Upper lobe of left lung (tissue), 6 donors: ENCODE data around the gene CDH18. TPM values are rescaled to one million over a fixed set of nuclear protein-coding genes. Genes with fewer than 3 reads are reported as not detected.

ENCODE experiments used
- ATAC-seq, 2 donors: fragments of 200-7000 bp; cut with Tn5 transposase; one replicate each; pipeline ENCODE4 v1.9.1; 2022; ENCODE audit warnings: mild to moderate bottlenecking in 2 of 2, moderate library complexity in 2 of 2; ENCODE audit not compliant: low FRiP score in 2 of 2
- DNase-seq, 2 donors: peaks; one replicate each; pipeline ENCODE4 v3.0.0-alpha.2; 2019 to 2020
- H3K27ac ChIP-seq, 4 donors: fragments of 200-600 bp; sonication (generic); one replicate each; pipeline ENCODE4 v1.5.1; 2016 to 2019
- H3K27me3 ChIP-seq, 4 donors: fragments of 200-600 bp; sonication (generic); one replicate each; pipeline ENCODE4 v1.5.1; 2017 to 2019
- H3K36me3 ChIP-seq, 4 donors: fragments of 200-600 bp; sonication (generic); one replicate each; pipeline ENCODE4 v1.5.1; 2016 to 2019
- H3K4me1 ChIP-seq, 4 donors: fragments of 200-600 bp; sonication (generic); one replicate each; pipeline ENCODE4 v1.5.1; 2018 to 2019
- H3K4me3 ChIP-seq, 4 donors: fragments of 200-600 bp; sonication (generic); one replicate each; pipeline ENCODE4 v1.5.1; 2017 to 2019; ENCODE audit warnings: mild to moderate bottlenecking in 2 of 4, moderate library complexity in 1 of 4
- H3K9me3 ChIP-seq, 4 donors: fragments of 200-600 bp; sonication (generic); one replicate each; pipeline ENCODE4 v1.5.1; 2018 to 2019
- CTCF ChIP-seq, 6 experiments: fragments of 450-650 bp in 4 of 6; fragments of 200-600 bp in 2 of 6; sonication (generic) in 2 of 6; IDR thresholded peaks; one replicate each; pipeline ENCODE4 v1.5.1; 2016 to 2019; ENCODE audit warnings: antibody characterized with exemption in 6 of 6
- EP300 ChIP-seq, 4 donors: sonication (generic); formaldehyde crosslinking; IDR thresholded peaks; one replicate each; pipeline ENCODE4 v1.5.1; 2017; ENCODE audit warnings: antibody characterized with exemption in 4 of 4, control low read depth in 2 of 4
- POLR2A ChIP-seq, 4 donors: fragments of 450-650 bp; IDR thresholded peaks; one replicate each; pipeline ENCODE4 v1.5.1; 2016 to 2017; ENCODE audit warnings: antibody characterized with exemption in 4 of 4, mild to moderate bottlenecking in 2 of 4
- POLR2AphosphoS5 ChIP-seq, 2 donors: sonication (generic); formaldehyde crosslinking; IDR thresholded peaks; one replicate each; pipeline ENCODE4 v1.5.1; 2017; ENCODE audit warnings: antibody characterized with exemption in 2 of 2
- WGBS, 2 donors: methylation state at CpG; one replicate each; pipeline ENCODE4 v1.1.5; 2017 to 2018; 5-methylcytosine and 5-hydroxymethylcytosine counted together
- total RNA-seq, 6 donors: library from RNA; depleted of rRNA in 4 of 6; stranded (reverse); fragments of >200 nt in 4 of 6; gene quantifications; one replicate each; pipeline versions ENCODE4 v1.1.0 to v1.2.1, GENCODE V29; 2016 to 2021
- donor health status: DM: no; HTN: no; CAD: no; lungs with moderate emphysema.
- donor health status: DM: no; HTN: yes; CAD: no; lungs with severe emphysema.

The CDH18 gene
- total RNA-seq, 6 donors from 2014 or later: not detected

- no peak overlapping the region for H3K27ac ChIP-seq
- no peaks in the 10 kb centered on the region for H3K4me1 ChIP-seq
- TF ChIP-seq POLR2AphosphoS5 (IDR thresholded peaks at IDR 0.05) (no peak), POLR2A (IDR thresholded peaks at IDR 0.05) (no peak), CTCF (IDR thresholded peaks at IDR 0.05) (no peak), EP300 (IDR thresholded peaks at IDR 0.05) (no peak)
- no peaks in the 10 kb centered on the region for H3K36me3 ChIP-seq
- no peak for ATAC-seq
- H3K27me3 ChIP-seq: no peaks in the 10 kb centered on the region
- H3K9me3 ChIP-seq: no peaks in the 10 kb centered on the region
- no peak overlapping the region for H3K4me3 ChIP-seq
- WGBS, 2 donors: 61 to 86% methylated on average over 2 of the region's 2 CpGs
- DNase-seq: no peak
Observed at GRCh38 chr5:19519448-19519847, 468.6 kb downstream of the CDH18 start.

GRCh38 chr5:19498852-19499251 lies 489.1 kb downstream of the CDH18 start:
- no peak for TF ChIP-seq POLR2AphosphoS5 (IDR thresholded peaks at IDR 0.05)
- TF ChIP-seq CTCF (IDR thresholded peaks at IDR 0.05): no peak
- no peak for TF ChIP-seq POLR2A (IDR thresholded peaks at IDR 0.05)
- no peak for TF ChIP-seq EP300 (IDR thresholded peaks at IDR 0.05)
- no peak overlapping the region for H3K4me3 ChIP-seq
- no peaks in the 10 kb centered on the region for H3K36me3 ChIP-seq
- no peaks in the 10 kb centered on the region for H3K27me3 ChIP-seq
- no peak overlapping the region for H3K27ac ChIP-seq
- ATAC-seq: no peak
- H3K9me3 ChIP-seq: no peaks in the 10 kb centered on the region
- WGBS, 2 donors: 66 to 80% methylated on average over 2 of the region's 2 CpGs
- no peaks in the 10 kb centered on the region for H3K4me1 ChIP-seq
- no peak for DNase-seq

GRCh38 chr5:19497229-19497815 lies 490.7 kb downstream of the CDH18 start:
- WGBS, 2 donors: 80 to 87% methylated on average over 3 of the region's 3 CpGs
- H3K27ac ChIP-seq: no peak overlapping the region
- TF ChIP-seq CTCF (IDR thresholded peaks at IDR 0.05): no peak
- TF ChIP-seq EP300 (IDR thresholded peaks at IDR 0.05): no peak
- TF ChIP-seq POLR2AphosphoS5 (IDR thresholded peaks at IDR 0.05): no peak
- no peak for TF ChIP-seq POLR2A (IDR thresholded peaks at IDR 0.05)
- H3K4me3 ChIP-seq: no peak overlapping the region
- ATAC-seq (no peak), DNase-seq (no peak)
- H3K4me1 ChIP-seq: no peaks in the 10 kb centered on the region
- H3K36me3 ChIP-seq: no peaks in the 10 kb centered on the region
- H3K9me3 ChIP-seq: no peaks in the 10 kb centered on the region
- no peaks in the 10 kb centered on the region for H3K27me3 ChIP-seq

- H3K4me3 ChIP-seq: no peak overlapping the region
- TF ChIP-seq EP300 (IDR thresholded peaks at IDR 0.05) (no peak), POLR2A (IDR thresholded peaks at IDR 0.05) (no peak), POLR2AphosphoS5 (IDR thresholded peaks at IDR 0.05) (no peak), CTCF (IDR thresholded peaks at IDR 0.05) (no peak)
- H3K36me3 ChIP-seq: no peaks in the 10 kb centered on the region
- 76 to 95% methylated on average over 2 of the region's 2 CpGs for WGBS, 2 donors
- H3K27ac ChIP-seq: no peak overlapping the region
- H3K9me3 ChIP-seq: no peaks in the 10 kb centered on the region
- DNase-seq (no peak), ATAC-seq (no peak)
- H3K27me3 ChIP-seq: no peaks in the 10 kb centered on the region
- no peaks in the 10 kb centered on the region for H3K4me1 ChIP-seq
Observed at GRCh38 chr5:19496056-19496455, 491.9 kb downstream of the CDH18 start.

- 84 to 96% methylated on average over 1 of the region's 1 CpG for WGBS, 2 donors
- TF ChIP-seq CTCF (IDR thresholded peaks at IDR 0.05) (no peak), POLR2A (IDR thresholded peaks at IDR 0.05) (no peak), POLR2AphosphoS5 (IDR thresholded peaks at IDR 0.05) (no peak), EP300 (IDR thresholded peaks at IDR 0.05) (no peak)
- no peak overlapping the region for H3K4me3 ChIP-seq
Observed at GRCh38 chr5:19492861-19493260, 495.1 kb downstream of the CDH18 start.

More at GRCh38 chr5:19492861-19493260, 495.1 kb downstream of the CDH18 start:
- DNase-seq (no peak), ATAC-seq (no peak)
- H3K36me3 ChIP-seq: no peaks in the 10 kb centered on the region
- no peaks in the 10 kb centered on the region for H3K4me1 ChIP-seq
- no peak overlapping the region for H3K27ac ChIP-seq
- no peaks in the 10 kb centered on the region for H3K9me3 ChIP-seq
- no peaks in the 10 kb centered on the region for H3K27me3 ChIP-seq
